HepG2 (cell line): Measurements from ENCODE around the gene PPP1R9B. TPM values are rescaled to one million over a fixed set of nuclear protein-coding genes. Genes with fewer than 3 reads are reported as not detected.

Source experiments
- ARID4A ChIP-seq: sonication (generic); formaldehyde crosslinking; IDR thresholded peaks from 2 replicates; pipeline ENCODE4 v1.5.0; 2020; ENCODE audit warnings: mild to moderate bottlenecking, missing genetic modification reagents, borderline replicate concordance
- CBX5 ChIP-seq: sonication (generic); formaldehyde crosslinking; IDR thresholded peaks from 2 replicates; pipeline ENCODE4 v1.4.0; 2020; ENCODE audit warnings: missing genetic modification reagents, borderline replicate concordance
- CENPX ChIP-seq: sonication (generic); formaldehyde crosslinking; IDR thresholded peaks from 2 replicates; pipeline ENCODE4 v1.9.0; 2021; ENCODE audit warnings: mild to moderate bottlenecking, missing genetic modification reagents, moderate library complexity
- KDM3A ChIP-seq: IDR thresholded peaks from 2 replicates; pipeline ENCODE4 v1.6.1; 2018; ENCODE audit warnings: low read depth, missing compliant biosample characterization
- MAFG ChIP-seq: sonication (generic); formaldehyde crosslinking; IDR thresholded peaks from 2 replicates; pipeline ENCODE4 v1.5.1; 2020; ENCODE audit warnings: mild to moderate bottlenecking, missing genetic modification reagents
- MAZ ChIP-seq, 2 experiments: sonication (generic) in 1 of 2; formaldehyde crosslinking in 1 of 2; IDR thresholded peaks; 2 replicates each; pipeline versions ENCODE4 v1.5.0 to v1.6.1; 2012 to 2020; ENCODE audit warnings: low read depth in 2 of 2, mild to moderate bottlenecking in 2 of 2, borderline replicate concordance in 1 of 2, improper control_type of control experiment in 1 of 2, low read length in 1 of 2, missing genetic modification reagents in 1 of 2, moderate library complexity in 1 of 2
- REPIN1 ChIP-seq: sonication (generic); formaldehyde crosslinking; IDR thresholded peaks from 2 replicates; pipeline ENCODE4 v1.8.0; 2022; ENCODE audit warnings: missing genetic modification reagents, low read depth, mild to moderate bottlenecking, borderline replicate concordance
- RFX3 ChIP-seq: IDR thresholded peaks from 2 replicates; pipeline ENCODE4 v1.6.1; 2016; ENCODE audit warnings: missing biosample characterization, missing genetic modification reagents
- SIX1 ChIP-seq: sonication (generic); formaldehyde crosslinking; IDR thresholded peaks from 2 replicates; pipeline ENCODE4 v1.4.0; 2020; ENCODE audit warnings: missing genetic modification reagents, borderline replicate concordance
- TAF1 ChIP-seq: sonication (generic); formaldehyde crosslinking; IDR thresholded peaks from 2 replicates; pipeline ENCODE4 v1.4.0; 2020; ENCODE audit warnings: missing genetic modification reagents
- TEAD3 ChIP-seq: optimal IDR thresholded peaks from 2 replicates; pipeline ENCODE3; 2016; ENCODE audit warnings: borderline replicate concordance
- TFDP2 ChIP-seq: sonication (generic); formaldehyde crosslinking; IDR thresholded peaks from 2 replicates; pipeline ENCODE4 v1.4.0; 2020; ENCODE audit warnings: missing genetic modification reagents
- ZBTB34 ChIP-seq: sonication (generic); formaldehyde crosslinking; IDR thresholded peaks from 2 replicates; pipeline ENCODE4 v1.8.0; 2022; ENCODE audit warnings: mild to moderate bottlenecking, missing genetic modification reagents
- ZBTB46 ChIP-seq: sonication (generic); formaldehyde crosslinking; IDR thresholded peaks from 2 replicates; pipeline ENCODE4 v1.4.0; 2020; ENCODE audit warnings: mild to moderate bottlenecking, missing genetic modification reagents, borderline replicate concordance
- ZNF263 ChIP-seq: sonication (generic); formaldehyde crosslinking; IDR thresholded peaks from 2 replicates; pipeline ENCODE4 v1.4.0; 2020; ENCODE audit warnings: missing genetic modification reagents
- ZNF891 ChIP-seq: sonication (generic); formaldehyde crosslinking; IDR thresholded peaks from 2 replicates; pipeline ENCODE4 v1.5.0; 2020; ENCODE audit warnings: mild to moderate bottlenecking, missing genetic modification reagents
- polyA plus RNA-seq, 8 experiments: library from polyadenylated mRNA; depleted of rRNA in 3 of 8; stranded (reverse) in 7 of 8; unstranded in 1 of 8; fragments of >200 nt; fragmentation: Illumina TruSeq in 4 of 8; extraction: Trizol in 4 of 8; gene quantifications; 2 replicates each; pipeline versions ENCODE4 v1.2.1 to v1.2.3, GENCODE V29; 2011 to 2016; ENCODE audit warnings: low read depth in 4 of 8, missing spikeins in 1 of 8, mixed read lengths in 1 of 8; ENCODE audit not compliant: insufficient read depth in 1 of 8
- total RNA-seq, 5 experiments: library from RNA; depleted of rRNA; stranded (reverse); fragments of >200 nt; fragmentation: Illumina TruSeq; extraction: Trizol; gene quantifications; 2 replicates each; pipeline ENCODE4 v1.2.3, GENCODE V29; 2016; ENCODE audit warnings: low read depth in 1 of 5

The PPP1R9B gene
- total and polyA plus RNA-seq, 2 of the 13 experiments (the other 11 are each of a cell fraction or from before 2014, with no cell fraction given), result 9.4 to 15.8 TPM

- TF ChIP-seq MAZ (IDR thresholded peaks at IDR 0.05; ENCODE audit: borderline replicate concordance, low read depth, low read length), result peak; percentile 92; the same call in 1 of the 2 replicates
- TF ChIP-seq MAZ (CRISPR knock-in tag; IDR thresholded peaks at IDR 0.05; ENCODE audit: low read depth), result peak; percentile 99
- 0 out of 2 replicates have a peak, but pooled peaks have one; percentile 48 for TF ChIP-seq CBX5 (CRISPR knock-in tag)
- no peak for TF ChIP-seq ZBTB46 (CRISPR knock-in tag)
- no peak; the same call in 1 of the 2 replicates for TF ChIP-seq ZBTB34
- TF ChIP-seq TFDP2 (CRISPR knock-in tag), result peak; percentile 90
- no peak for TF ChIP-seq CENPX (CRISPR knock-in tag)
- no peak for TF ChIP-seq SIX1 (CRISPR knock-in tag)
- TF ChIP-seq RFX3, result 0 out of 2 replicates have a peak, but pooled peaks have one; percentile 7
- peak; percentile 53 for TF ChIP-seq ZNF263 (CRISPR knock-in tag)
- peak; percentile 91 for TF ChIP-seq REPIN1
- peak; percentile 91 for TF ChIP-seq TEAD3
- peak; percentile 87 for TF ChIP-seq ARID4A (CRISPR knock-in tag)
- TF ChIP-seq KDM3A (CRISPR knock-in tag), result peak; percentile 92
- peak; percentile 87; the same call in 1 of the 2 replicates for TF ChIP-seq ZNF891
- TF ChIP-seq MAFG (CRISPR knock-in tag), result no peak
- peak; percentile 72 for TF ChIP-seq TAF1 (CRISPR knock-in tag)
Observed at GRCh38 chr17:50094753-50095619, 55.5 kb downstream of the PPP1R9B start, which contains the start of gene PDK2 (continued).
